GM12878 (cell line): ENCODE results near the gene GPRC5C.

Source experiments
- EED ChIP-seq: sonication (generic); IDR thresholded peaks from 2 replicates; pipeline ENCODE4 v1.6.1; 2016; ENCODE audit warnings: antibody characterized with exemption, low read depth
- POLR2AphosphoS5 ChIP-seq: IDR thresholded peaks from 2 replicates; pipeline ENCODE4 v1.6.1; 2011; ENCODE audit warnings: mild to moderate bottlenecking, low read length, inconsistent platforms
- TAF1 ChIP-seq: IDR thresholded peaks from 2 replicates; pipeline ENCODE4 v1.6.1; 2011; ENCODE audit warnings: mild to moderate bottlenecking, low read depth, low read length, borderline replicate concordance
- TF ChIP-seq, protein P1 (sequence below), 3 experiments: IDR thresholded peaks in 2 of 3; conservative IDR thresholded peaks in 1 of 3; 2 replicates each; pipeline ENCODE4 v1.5.1; 2011; ENCODE audit warnings: low read depth in 3 of 3, low read length in 3 of 3, mild to moderate bottlenecking in 3 of 3, control low read depth in 2 of 3, moderate library complexity in 2 of 3, inconsistent platforms in 1 of 3, mixed read lengths in 1 of 3; ENCODE audit not compliant: control insufficient read depth in 2 of 3, insufficient read depth in 1 of 3; ENCODE audit errors: extremely low read depth in 1 of 3

DNA sequence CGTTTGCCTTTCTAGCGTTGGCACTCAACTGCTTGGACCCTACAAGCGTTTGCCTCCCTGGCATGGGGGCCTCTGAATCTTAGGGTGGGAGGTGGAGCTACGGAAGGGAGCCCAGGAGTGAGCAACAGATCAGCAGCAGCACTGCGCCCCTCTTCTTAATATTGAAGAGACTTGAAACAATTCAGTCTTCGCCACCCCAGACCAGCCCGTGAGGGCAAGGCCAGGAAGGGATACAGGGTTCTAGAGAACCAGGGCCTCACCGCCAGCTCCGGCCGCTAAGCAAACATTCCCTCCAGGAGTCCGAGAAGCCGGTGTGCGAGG lies 1.5 kb upstream of the GPRC5C start:
- no peak for TF ChIP-seq POLR2AphosphoS5
- TF ChIP-seq, protein P1, sequence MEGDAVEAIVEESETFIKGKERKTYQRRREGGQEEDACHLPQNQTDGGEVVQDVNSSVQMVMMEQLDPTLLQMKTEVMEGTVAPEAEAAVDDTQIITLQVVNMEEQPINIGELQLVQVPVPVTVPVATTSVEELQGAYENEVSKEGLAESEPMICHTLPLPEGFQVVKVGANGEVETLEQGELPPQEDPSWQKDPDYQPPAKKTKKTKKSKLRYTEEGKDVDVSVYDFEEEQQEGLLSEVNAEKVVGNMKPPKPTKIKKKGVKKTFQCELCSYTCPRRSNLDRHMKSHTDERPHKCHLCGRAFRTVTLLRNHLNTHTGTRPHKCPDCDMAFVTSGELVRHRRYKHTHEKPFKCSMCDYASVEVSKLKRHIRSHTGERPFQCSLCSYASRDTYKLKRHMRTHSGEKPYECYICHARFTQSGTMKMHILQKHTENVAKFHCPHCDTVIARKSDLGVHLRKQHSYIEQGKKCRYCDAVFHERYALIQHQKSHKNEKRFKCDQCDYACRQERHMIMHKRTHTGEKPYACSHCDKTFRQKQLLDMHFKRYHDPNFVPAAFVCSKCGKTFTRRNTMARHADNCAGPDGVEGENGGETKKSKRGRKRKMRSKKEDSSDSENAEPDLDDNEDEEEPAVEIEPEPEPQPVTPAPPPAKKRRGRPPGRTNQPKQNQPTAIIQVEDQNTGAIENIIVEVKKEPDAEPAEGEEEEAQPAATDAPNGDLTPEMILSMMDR (IDR thresholded peaks at IDR 0.05 in 2 of 3, conservative IDR thresholded peaks at IDR 0.05 in 1 of 3; ENCODE audit: control insufficient read depth in 2 of 3, extremely low read depth in 1 of 3, insufficient read depth in 1 of 3, low read depth in 3 of 3, low read length in 3 of 3): no peak
- 0 out of 2 replicates have a peak, but pooled peaks have one; percentile 28 for TF ChIP-seq EED
- no peak for TF ChIP-seq TAF1
